Astrocyte of the spinal cord (primary cell): ENCODE results near the gene RPGRIP1L.

Experiments
- DNase-seq: peaks from one replicate; pipeline ENCODE4 v3.0.0; 2011; ENCODE audit warnings: low read depth, low spot score
- H3K4me3 ChIP-seq: 2 replicates; pipeline ENCODE4 v1.5.1; 2011; ENCODE audit warnings: low read depth, mild to moderate bottlenecking, low read length, moderate library complexity
- in situ Hi-C: cut with HindIII; loops from 2 replicates; pipeline ENCODE4 v1.10.0; 2017; ENCODE audit warnings: low sequenced_read_pairs
- TF ChIP-seq, protein P1 (sequence below): IDR thresholded peaks from 2 replicates; pipeline ENCODE4 v1.5.1; 2012; ENCODE audit warnings: low read depth, mild to moderate bottlenecking, low read length, inconsistent platforms

The RPGRIP1L gene

GRCh38 chr16:53631236-53632025, 72.2 kb downstream of the RPGRIP1L start:
- H3K4me3 ChIP-seq: no peak overlapping the region
- in situ Hi-C loops: no loop called here
- TF ChIP-seq, protein P1, sequence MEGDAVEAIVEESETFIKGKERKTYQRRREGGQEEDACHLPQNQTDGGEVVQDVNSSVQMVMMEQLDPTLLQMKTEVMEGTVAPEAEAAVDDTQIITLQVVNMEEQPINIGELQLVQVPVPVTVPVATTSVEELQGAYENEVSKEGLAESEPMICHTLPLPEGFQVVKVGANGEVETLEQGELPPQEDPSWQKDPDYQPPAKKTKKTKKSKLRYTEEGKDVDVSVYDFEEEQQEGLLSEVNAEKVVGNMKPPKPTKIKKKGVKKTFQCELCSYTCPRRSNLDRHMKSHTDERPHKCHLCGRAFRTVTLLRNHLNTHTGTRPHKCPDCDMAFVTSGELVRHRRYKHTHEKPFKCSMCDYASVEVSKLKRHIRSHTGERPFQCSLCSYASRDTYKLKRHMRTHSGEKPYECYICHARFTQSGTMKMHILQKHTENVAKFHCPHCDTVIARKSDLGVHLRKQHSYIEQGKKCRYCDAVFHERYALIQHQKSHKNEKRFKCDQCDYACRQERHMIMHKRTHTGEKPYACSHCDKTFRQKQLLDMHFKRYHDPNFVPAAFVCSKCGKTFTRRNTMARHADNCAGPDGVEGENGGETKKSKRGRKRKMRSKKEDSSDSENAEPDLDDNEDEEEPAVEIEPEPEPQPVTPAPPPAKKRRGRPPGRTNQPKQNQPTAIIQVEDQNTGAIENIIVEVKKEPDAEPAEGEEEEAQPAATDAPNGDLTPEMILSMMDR: no peak
- no peak for DNase-seq

- DNase-seq: no peak
- in situ Hi-C loops: no loop called here
- TF ChIP-seq, protein P1: no peak
Observed at GRCh38 chr16:53629607-53630312, 73.9 kb downstream of the RPGRIP1L start.

GRCh38 chr16:53629151-53629550, 74.5 kb downstream of the RPGRIP1L start:
- in situ Hi-C loops: no loop called here
- TF ChIP-seq, protein P1: no peak
- H3K4me3 ChIP-seq: no peak overlapping the region
- DNase-seq: no peak

More at GRCh38 chr16:53629607-53630312, 73.9 kb downstream of the RPGRIP1L start:
- no peak overlapping the region for H3K4me3 ChIP-seq

- DNase-seq: no peak
- no peak overlapping the region for H3K4me3 ChIP-seq
- TF ChIP-seq, protein P1: no peak
- in situ Hi-C loops: no loop called here
Observed at GRCh38 chr16:53626811-53627210, 76.8 kb downstream of the RPGRIP1L start.

- TF ChIP-seq, protein P1: no peak
- in situ Hi-C loops: no loop called here
Observed at GRCh38 chr16:53626161-53626560, 77.5 kb downstream of the RPGRIP1L start.

DNA sequence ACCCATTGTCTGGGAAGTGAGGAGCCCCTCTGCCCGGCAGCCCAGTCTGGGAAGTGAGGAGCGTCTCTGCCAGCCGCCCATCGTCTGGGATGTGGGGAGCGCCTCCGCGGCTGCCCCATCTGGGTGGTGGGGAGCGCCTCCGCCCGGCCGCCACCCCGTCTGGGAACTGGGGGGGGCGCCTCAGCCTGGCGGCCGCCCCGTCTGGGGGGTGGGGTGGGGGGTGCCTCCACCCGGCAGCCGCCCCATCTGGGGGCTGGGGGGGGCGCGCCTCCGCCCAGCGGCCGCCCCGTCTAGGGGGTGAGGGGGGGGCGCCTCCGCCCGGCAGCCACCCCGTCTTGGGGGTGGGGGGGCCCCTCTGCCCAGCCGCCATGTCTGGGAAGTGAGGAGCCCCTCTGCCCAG, 78.4 kb downstream of the RPGRIP1L start:
- in situ Hi-C loops: no loop called here
- no peak overlapping the region for H3K4me3 ChIP-seq
- TF ChIP-seq, protein P1: no peak
- no peak for DNase-seq

More at GRCh38 chr16:53626161-53626560, 77.5 kb downstream of the RPGRIP1L start:
- no peak for DNase-seq
- no peak overlapping the region for H3K4me3 ChIP-seq
